Measurements from ENCODE around the gene OSBPL3. TPM values are rescaled to one million over a fixed set of nuclear protein-coding genes. Genes with fewer than 3 reads are reported as not detected.

Gene OSBPL3
- total RNA-seq, 1 experiment from 2014 or later, result 9.2 TPM

GRCh38 chr7:24932389-24932788, 47.6 kb downstream of the OSBPL3 start:
- TF ChIP-seq CTCF (IDR thresholded peaks at IDR 0.05), result no peak
- TF ChIP-seq REST (IDR thresholded peaks at IDR 0.05; ENCODE audit: insufficient read depth in 1 of 2, low read depth in 2 of 2, low read length in 1 of 2), result no peak
- no peak for TF ChIP-seq TCF7L2 (IDR thresholded peaks at IDR 0.05; ENCODE audit: low read depth, low read length)
- TF ChIP-seq POLR2AphosphoS5 (IDR thresholded peaks at IDR 0.05; ENCODE audit: low read depth, low read length), result no peak
- no peak for TF ChIP-seq SIN3A (IDR thresholded peaks at IDR 0.05; ENCODE audit: borderline replicate concordance, insufficient read depth, low read depth, low read length)
- DNase-seq (ENCODE audit: low read depth, low spot score) (no peak), ATAC-seq (no peak)
- POLR2A ChIA-PET, result no interaction called here
- CTCF ChIA-PET, result no interaction called here
- Histone ChIP-seq H3K27me3 (ENCODE audit: control insufficient read depth, insufficient read depth, low read length) (no peaks in the 10 kb centered on the region), H3K27ac (ENCODE audit: low read length) (no peak overlapping the region), H3K9me3 (ENCODE audit: control insufficient read depth, insufficient read depth, low read depth, low read length) (no peaks in the 10 kb centered on the region), H3K4me1 (ENCODE audit: control insufficient read depth, insufficient read depth, low read length) (no peaks in the 10 kb centered on the region), H3K4me3 (ENCODE audit: low read depth in 2 of 2, low read length in 2 of 2) (no peak overlapping the region), H3K36me3 (ENCODE audit: control insufficient read depth, insufficient read depth, low read length) (no peaks in the 10 kb centered on the region)
- in situ Hi-C loops (cut with HindIII; ENCODE audit: low pct_unique_long_range_greater_than_20kb, low sequenced_read_pairs), result no loop called here
- no TSS peak for BruUV-seq (replicated peaks)
- intact Hi-C loops (cut with micrococcal nuclease; ENCODE audit: unreplicated experiment), result no loop called here

- Histone ChIP-seq H3K27ac (ENCODE audit: low read length) (no peak overlapping the region), H3K36me3 (ENCODE audit: control insufficient read depth, insufficient read depth, low read length) (no peaks in the 10 kb centered on the region), H3K4me1 (ENCODE audit: control insufficient read depth, insufficient read depth, low read length) (no peaks in the 10 kb centered on the region), H3K4me3 (ENCODE audit: low read depth in 2 of 2, low read length in 2 of 2) (no peak overlapping the region), H3K9me3 (ENCODE audit: control insufficient read depth, insufficient read depth, low read depth, low read length) (no peaks in the 10 kb centered on the region), H3K27me3 (ENCODE audit: control insufficient read depth, insufficient read depth, low read length) (no peaks in the 10 kb centered on the region)
- TF ChIP-seq SIN3A (IDR thresholded peaks at IDR 0.05; ENCODE audit: borderline replicate concordance, insufficient read depth, low read depth, low read length), result no peak
- no peak for TF ChIP-seq POLR2AphosphoS5 (IDR thresholded peaks at IDR 0.05; ENCODE audit: low read depth, low read length)
- TF ChIP-seq TCF7L2 (IDR thresholded peaks at IDR 0.05; ENCODE audit: low read depth, low read length), result no peak
- no peak for TF ChIP-seq CTCF (IDR thresholded peaks at IDR 0.05)
- TF ChIP-seq REST (IDR thresholded peaks at IDR 0.05; ENCODE audit: insufficient read depth in 1 of 2, low read depth in 2 of 2, low read length in 1 of 2), result no peak
- ATAC-seq, result no peak
- in situ Hi-C loops (cut with HindIII; ENCODE audit: low pct_unique_long_range_greater_than_20kb, low sequenced_read_pairs) (no loop called here), intact Hi-C loops (cut with micrococcal nuclease; ENCODE audit: unreplicated experiment) (no loop called here)
- no TSS peak for BruUV-seq (replicated peaks)
- DNase-seq (ENCODE audit: low read depth, low spot score), result no peak
- ChIA-PET POLR2A (no interaction called here), CTCF (no interaction called here)
Observed at GRCh38 chr7:24931844-24932243, 48.1 kb downstream of the OSBPL3 start.

Data from Panc1 (cell line).